GM19324 (cell line): ENCODE results near the gene NLE1.
A peak's percentile ranks its signal among the peaks of the same experiment; 100 is the strongest.
"Not testable (repeated sequence)": the region's sequence is repeated elsewhere in the genome, so short reads cannot be mapped to it uniquely, and the experiment has no call there.

ENCODE experiments used
- ATAC-seq: cut with Tn5 transposase; IDR thresholded peaks from one replicate; pipeline ENCODE4 v1.9.1; 2021; ENCODE audit warnings: mild to moderate bottlenecking, moderate library complexity; ENCODE audit not compliant: unreplicated experiment, low FRiP score

NLE1 gene

DNA sequence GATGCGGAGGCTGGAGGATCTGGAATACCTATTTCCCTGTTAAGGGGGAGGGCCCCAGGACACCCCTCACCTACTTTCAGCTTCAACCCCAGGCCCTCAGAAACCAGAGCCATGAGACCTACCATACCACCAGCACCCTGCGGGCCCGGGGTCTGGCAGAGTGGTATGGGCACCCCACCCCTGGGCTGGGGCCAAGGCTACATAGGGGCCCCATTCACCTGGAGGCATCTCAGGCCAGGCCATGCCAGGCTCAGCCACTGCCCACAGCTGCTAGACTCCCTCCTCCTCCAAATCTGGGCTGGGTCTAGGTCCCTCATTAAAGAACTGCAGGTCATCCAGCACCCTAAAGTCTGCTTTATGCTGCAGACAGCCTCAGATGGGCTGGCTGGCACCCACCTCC is 11.7 kb downstream of the NLE1 start:
- ATAC-seq = no peak

DNA sequence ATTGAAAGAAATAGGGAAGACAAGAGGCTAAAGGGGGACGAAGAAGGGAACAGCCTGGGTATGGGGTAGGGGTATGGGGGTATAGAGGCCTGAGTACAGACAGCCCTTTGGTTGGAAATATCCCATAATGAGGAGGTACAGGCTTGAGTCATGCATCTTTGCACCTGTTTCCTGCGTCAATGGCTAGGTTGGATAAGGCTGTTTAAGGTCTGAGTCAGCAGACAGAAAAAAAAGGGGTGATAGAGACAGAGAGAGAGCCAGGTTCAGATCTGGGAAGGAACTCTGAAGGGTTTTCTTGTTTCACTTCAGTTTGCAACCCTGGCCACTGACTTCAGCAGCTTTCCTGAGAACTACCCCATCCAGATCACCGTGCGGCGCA is 12.1 kb downstream of the NLE1 start:
- ATAC-seq = no peak

DNA sequence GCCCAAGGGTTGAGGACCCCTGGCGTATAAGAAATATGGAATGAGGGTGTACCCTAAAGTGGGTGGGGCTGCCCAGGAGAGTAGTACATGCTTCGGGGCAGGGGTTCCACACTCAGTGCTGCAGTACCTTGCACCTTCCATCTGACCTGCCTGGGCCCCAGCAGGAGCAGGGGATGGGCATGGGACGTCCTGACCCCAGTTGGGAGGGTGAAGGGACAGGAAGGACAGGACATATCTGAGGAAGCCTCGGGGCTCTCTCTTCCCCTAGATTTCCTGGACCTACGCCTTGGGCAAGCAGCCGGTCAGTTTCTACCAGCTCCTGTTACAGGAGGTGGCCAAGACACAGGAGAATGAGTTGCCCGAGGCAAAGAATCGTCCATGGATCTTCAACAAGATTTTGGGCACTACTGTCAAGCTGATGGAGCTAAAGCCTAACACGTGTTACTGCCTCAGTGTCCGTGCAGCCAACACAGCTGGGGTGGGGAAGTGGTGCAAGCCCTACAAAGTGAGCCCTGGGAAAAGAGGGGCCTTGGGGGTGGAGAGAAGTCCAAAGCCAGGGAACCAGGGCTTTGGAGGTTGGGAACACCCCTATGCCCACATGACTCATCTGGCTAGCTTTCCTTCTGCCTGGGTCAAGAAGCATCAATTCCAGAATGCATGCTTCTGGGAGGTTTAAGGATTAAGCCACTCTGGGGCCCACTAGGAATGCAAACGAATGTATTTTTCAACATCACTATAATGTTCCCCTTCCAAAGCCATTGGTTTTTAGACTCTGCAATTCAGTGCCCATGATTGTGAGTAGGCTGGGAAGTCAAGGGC is 12.7 kb downstream of the NLE1 start:
- ATAC-seq = no peak

DNA sequence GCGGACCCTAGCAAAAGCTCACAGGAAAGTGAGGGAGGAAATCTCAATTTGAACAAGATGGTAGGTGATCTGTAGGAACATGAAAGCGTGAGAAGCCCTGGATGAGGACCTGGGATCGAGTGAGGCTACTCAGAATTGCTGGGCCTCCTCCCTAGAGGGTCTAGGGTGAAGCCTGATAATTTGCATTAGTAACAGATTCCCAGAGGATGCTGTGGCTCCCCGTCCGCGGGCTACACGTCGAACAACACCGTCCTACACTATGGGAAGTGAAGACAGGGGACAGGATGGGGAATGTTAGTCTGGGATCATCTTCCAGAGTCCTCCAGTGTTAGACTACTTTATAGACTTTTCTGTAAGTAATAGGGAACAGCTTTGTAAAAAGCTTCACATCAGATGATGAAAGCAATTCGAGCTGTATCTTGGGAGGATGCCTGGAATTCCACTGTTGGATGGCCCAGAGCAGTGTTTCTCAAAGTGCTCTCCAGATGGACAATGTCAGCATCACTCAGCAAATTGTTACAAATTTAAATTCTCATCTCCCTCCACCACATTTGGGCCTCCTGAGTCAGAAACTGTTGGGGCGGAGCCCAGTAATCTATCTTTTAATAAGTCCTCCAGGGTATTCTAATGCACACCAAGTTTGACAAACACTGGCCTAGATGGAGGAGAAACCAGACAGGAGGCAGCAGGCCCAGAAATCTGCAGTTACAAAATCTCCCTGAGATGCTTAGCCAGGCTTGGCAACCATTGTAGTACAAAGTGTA is 14.2 kb downstream of the NLE1 start:
- ATAC-seq = no peak

DNA sequence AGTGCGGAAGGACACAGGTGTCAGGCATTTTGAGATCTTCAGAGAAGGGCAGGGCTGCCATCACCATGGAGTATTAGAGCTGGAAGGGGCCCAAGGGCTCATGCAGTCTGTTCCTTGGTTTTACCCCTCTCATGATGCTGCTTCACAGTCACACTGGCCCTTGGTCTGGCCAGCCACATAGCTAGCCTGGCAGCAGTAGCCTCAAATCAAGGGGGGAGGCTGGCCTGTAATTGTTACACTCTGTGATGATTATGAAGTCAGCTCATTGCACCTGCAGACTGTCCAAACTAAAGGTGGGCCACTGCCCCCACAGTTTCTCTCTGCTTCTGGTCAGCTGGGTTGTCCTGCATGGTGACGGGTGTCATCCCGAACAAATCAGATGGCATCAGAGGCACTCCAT is 20.8 kb downstream of the NLE1 start, which contains the start of gene FNDC8:
Gene FNDC8 (plus strand): TSS at position 301 of the 400 bp plus-strand sequence. CDS start 79 bp downstream, at position 380.
- no peak for ATAC-seq

DNA sequence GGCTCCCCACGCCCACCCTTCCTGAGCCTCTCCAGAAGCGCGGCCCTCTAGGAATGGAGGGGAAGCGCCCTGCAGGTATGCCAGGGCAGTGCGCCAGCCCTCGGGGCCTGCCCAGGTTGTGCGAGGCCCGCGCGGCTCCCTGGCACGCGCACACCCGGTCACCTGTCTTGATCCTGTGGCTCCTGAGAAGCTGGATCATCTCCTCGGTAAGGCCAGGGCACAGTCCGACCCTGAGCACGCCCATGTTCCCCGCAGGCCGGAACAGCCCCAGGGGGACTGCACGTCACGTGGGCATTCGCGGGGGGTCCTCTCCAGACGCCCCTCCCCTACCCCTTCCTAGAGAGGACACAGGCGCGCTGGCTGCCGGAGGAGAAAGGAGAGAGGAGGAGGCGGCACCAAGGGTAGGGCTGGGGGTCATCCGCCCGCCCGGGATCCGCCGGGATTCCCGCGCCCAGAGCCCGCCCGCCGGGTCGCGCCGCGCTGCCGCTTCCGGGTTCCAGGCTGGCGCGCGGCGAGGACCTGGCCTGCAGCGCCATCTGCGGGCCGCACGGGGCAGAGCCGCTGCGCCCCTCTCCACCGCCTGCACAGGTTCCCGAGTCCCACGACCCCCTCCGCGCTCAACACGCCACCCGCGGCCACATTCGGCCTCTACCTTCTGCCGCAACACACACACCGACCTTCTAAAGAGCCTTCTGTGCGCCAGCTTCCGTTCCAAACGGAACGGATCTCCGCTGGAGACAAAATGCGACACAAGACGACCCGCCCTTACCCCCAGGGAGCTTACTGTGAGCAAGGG is 22.5 kb downstream of the NLE1 start, which contains the start of gene RAD51D:
Gene RAD51D (minus strand): TSS at position 491 of the 796 bp plus-strand sequence. CDS start 247 bp downstream, at position 244.
- peak; percentile 86 for ATAC-seq

DNA sequence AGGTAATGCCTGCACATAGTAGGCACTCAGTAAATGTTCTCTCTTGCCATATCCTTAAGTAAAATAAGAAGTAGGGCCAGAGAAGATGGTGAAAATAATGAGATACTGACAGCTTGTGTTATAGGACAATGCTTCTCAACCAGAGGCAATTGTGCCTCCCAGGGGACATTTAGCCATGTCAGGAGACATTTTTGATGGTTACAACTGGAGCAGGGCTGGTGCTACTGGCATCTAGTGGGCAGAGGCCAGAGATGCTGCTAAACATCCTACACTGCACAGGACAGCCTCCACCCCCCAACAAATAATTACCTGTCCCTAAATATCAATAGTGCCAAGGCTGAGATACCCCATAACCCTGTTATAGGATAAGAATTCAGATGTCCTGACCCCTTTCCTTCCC is 24.1 kb downstream of the NLE1 start:
- no peak for ATAC-seq

DNA sequence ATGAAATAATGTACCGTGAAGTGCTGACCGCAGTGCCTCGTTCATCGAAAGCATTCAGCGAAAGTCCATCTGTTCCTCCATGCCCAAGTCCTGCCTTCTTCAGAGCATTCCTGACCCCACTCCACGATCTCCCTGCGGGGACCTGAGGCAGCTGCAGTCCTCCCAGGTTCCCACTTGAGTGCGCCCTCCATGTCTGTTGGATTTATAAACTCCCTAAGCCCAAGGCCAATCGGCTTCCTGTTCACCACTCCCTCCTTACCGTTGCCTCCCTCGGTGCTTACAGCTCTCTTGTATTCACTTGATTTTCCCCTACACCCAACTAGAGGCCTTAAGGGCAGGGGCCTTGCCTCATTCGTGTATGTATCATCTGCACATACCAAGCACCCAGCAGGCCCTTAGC is 25.3 kb downstream of the NLE1 start:
- no peak for ATAC-seq

DNA sequence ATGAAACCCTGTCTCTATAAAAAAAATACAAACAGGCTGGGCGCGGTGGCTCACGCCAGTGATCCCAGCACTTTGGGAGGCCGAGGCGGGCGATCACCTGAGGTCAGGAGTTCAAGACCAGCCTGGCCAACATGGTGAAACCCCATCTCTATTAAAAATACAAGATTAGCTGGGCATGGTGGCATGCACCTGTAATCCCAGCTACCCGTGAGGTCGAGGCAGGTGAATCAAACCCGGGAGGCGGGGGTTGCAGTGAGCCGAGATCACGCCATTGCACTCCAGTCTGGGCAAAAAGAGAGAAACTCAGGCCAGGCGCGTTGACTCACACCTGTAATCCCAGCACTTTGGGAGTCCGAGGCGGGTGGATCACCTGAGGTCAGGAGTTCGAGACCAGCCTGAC is 31.3 kb downstream of the NLE1 start:
- ATAC-seq = not testable (repeated sequence)

DNA sequence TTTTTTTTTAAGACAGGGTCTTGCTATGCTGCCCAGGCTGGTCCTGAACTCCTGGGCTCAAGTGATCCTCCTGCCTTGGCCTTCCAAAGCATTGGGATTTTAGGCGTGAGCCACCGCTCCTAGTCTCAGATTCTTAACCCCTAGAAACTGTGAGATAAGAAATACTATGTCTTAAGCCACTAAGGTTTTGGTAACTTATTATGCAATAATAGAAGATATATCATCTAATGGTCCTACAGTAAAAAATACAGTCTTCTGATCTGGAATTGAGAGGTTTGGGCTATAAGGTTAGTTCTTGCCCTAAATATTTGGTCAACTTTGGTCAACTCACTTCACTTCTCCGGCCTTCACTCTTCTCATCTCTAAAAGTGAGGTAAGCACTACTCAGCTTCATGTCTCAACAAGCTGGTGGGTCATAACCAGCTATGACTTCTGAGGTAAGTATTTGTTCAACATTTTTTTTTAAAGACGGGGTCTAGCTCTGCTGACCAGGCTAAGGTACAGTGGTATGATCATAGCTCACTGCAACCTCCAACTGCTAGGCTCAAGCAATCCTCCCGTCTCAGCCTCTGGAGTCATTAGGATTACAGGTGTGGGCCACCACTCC is 37.2 kb downstream of the NLE1 start:
- no peak for ATAC-seq

DNA sequence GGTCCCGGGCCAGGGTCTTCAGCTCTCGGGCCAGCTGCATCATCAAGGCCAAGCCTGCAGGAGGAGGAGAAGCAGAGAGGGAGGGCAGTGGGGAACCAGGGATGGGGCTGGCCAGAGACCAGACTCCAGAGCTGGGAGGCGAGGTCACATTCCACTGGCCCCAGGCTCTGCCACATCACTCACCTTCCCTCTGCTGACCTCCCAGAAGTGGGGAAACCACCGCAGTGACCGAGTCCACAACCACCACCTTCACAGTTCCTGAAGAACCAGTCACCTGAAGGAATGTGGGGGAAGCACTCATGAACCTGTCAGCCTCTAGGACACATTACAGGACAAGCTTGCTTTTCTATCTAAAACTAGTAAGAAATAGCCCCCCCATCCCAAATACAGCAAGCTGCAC is 38.8 kb downstream of the NLE1 start:
- no peak for ATAC-seq

DNA sequence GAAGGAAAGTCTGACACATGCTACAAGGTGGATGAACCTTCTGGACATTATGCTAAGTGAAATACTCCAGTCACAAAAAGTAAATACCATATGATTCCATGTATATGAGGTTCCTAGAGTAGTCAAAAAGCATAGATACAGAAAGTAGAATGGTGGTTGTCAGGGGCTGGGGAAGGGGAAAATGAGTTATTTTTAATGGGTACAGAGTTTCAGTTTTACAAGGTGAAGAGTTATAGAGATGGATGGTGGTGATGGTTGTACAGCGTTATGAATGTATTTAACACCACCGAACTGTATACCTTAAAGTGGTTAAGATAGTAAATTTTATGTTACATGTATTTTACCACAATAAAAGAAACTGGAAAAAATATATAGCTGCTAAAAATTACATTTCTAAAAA is 40.4 kb downstream of the NLE1 start:
- ATAC-seq = no peak

DNA sequence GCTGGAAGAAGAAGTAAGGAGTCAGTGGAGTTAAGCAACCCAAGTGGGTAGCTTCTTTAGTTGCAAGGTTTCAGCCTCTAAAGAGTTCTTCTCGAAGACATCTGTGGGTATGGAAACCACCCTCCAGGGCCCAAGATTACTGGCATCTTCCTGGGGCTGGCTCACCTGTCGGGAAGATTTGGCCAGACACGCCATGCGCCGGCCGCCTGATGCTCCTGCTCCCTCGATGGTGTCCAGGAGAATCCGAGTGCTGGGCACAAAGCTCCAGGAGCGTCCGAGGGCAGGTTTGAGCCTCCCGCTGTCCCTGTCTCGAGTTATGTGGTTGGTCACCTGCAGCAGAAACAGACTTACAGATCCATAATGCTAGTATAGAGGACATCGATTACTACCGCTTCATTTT is 41.1 kb downstream of the NLE1 start:
- no peak for ATAC-seq

DNA sequence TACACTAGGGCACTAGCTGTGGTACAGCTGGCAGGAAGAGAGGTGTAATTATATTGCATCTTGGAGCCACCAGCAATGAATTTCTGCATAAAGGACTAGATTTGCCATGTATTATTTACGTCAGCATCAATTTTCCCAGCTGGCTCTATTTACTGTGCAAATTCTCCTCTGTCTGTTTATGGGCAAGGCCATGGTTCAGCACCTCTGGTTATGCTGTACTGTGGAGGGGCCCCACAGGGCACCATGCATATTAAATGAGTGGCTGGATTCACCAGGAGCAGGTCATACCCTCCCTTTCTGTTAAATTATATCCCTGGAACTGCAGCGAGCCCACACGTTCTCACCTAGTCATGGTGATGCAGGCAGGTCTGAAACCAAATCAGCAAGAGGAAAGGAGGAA is 42.2 kb downstream of the NLE1 start:
- ATAC-seq = no peak

DNA sequence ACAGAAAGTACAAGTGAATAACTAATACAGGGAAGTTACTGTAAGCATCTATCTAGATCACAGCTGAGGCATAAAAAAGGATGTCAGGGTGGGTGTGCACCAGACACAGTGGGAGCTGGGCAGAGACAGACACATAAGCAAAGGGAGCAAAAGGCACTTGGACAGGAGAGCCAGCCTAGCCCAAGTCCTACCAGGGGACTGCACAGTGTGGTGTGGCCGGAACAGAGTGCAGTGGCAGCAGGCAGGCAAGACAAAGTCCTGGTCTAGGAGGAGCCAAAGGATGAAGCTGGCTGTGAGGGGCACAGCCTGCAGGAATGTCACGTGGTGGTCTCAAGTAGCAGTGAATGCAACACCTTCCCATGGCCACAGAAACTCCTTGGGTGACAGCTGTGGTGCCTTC is 44.3 kb downstream of the NLE1 start:
- no peak for ATAC-seq

DNA sequence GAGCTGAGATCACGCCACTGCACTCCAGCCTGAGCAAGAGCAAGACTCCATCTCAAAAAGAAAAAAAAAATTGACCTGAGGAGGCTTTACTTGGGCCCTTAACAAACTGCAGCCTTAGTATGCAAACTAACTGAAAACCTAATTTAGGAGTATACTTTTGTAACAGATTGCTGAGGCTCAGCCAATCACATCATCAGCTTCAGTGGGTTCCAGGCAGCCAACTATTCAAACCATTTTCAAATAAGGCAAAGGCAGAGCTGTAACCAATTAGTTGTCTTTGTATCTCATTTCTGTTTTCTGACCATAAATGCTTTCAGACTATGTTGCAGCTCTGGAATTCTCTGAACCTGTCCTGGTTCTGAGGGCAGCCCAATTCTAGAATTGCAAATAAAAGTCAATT is 46.4 kb downstream of the NLE1 start:
- no peak for ATAC-seq

DNA sequence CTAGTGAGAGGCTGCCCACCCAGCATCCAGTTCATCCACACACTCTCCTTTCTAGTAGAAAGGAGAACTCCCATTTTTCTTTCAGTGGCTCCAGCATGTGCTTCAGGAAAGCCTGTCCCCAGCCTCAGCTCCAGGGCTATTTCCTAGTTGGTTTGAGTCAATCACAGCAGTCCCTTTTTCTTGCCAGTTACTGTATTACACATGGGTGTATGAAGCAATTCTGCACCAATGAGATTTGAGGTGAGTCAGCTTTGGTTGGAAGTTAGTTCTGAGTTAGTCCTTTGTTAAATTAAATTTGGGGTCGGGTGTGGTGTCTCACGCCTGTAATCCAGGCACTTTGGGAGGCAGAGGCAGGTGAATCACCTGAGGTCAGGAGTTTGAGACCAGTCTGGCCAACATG is 47.2 kb downstream of the NLE1 start:
- ATAC-seq = no peak

DNA sequence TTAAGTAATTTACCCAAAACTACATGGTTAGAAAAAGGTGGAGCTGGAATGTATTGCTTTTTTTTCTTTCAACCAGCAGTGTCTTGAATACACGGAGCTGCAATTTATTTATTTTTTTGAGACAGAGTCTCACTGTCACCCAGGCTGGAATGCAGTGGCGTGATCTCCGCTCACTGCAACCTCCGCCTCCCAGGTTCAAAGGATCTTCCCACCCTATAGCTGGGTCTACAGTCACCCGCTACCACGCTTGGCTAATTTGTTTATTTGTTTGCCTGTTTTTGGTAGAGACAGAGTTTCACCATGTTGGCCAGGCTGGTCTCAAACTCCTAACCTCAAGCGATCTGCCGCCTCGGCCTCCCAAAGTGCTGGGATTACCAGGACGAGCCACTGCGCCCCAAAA is 51.4 kb downstream of the NLE1 start:
- not testable (repeated sequence) for ATAC-seq

DNA sequence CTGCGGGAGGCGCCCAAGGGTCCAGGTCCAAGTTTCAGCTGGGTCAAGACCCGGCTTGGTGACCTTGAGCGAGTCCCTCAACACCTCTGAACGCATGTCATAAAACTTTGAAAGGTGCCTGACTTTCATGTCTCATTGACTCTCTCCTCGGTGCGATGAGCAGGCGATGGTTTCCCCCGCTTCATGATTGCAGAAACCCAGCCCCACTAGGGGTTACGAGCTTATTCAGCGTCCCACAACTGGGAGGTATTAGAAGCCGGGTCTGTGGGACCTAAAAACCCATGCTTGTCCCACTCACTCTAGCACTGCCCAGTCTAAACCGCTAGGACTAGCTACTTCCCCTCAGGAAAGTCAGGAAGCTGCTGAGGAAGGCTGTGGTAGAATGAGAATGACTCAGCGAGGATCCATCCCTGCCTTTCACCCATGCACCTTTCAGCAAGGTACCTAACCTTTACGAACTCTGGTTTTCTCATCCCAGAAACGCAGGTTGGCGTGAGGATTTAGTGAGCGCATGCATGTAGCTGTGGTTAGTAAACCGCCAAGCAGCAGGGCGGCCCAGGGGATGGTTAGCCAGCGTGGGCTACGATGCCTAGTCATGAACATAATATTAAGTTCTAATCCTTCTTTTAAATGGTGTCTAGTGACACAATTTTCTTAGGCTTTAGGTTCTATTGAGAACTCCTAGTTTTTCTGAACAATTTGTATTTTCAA is 52.4 kb downstream of the NLE1 start:
- peak; percentile 6 for ATAC-seq
